ENCODE results near the gene GIMD1. TPM values are rescaled to one million over a fixed set of nuclear protein-coding genes. Genes with fewer than 3 reads are reported as not detected.

GIMD1 gene
- total and polyA plus RNA-seq, 4 donors, result not detected

DNA sequence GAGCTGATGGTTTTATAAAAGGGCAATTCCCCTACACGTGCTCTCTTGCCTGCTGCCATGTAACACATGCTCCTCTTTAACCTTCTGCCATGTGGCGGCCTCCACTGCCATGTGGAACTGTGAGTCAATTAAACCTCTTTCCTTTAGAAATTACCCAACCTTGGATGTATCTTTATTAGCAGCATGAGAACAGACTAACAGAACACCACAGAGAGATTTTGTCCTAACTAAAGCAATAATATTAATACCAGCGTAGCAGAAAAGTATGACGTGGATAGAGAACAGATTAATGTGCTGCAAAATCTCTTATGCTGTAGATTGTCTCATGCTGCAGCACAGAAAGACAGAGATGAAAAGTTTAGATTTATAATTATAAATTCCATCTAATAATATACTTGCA, 29.1 kb downstream of the GIMD1 start:
- no peak overlapping the region for H3K4me3 ChIP-seq (ENCODE audit: low read depth in 1 of 3, low read length in 3 of 3)
- 97% methylated on average over 4 of the region's 4 CpGs for WGBS
- DNase-seq (ENCODE audit: low spot score), result no peak
- peaks cover 9 to 32% (median 21%) of the 10 kb centered on the region in 4 donors for H3K36me3 ChIP-seq (ENCODE audit: control insufficient read depth in 4 of 4, insufficient read depth in 3 of 4, low read depth in 1 of 4, low read length in 3 of 4)
- H3K4me1 ChIP-seq (ENCODE audit: control insufficient read depth in 4 of 4, insufficient read depth in 4 of 4, low read length in 3 of 4), result no peaks in the 10 kb centered on the region
- no peak overlapping the region for H3K9ac ChIP-seq (ENCODE audit: low read depth in 1 of 2, low read length in 2 of 2)
- TF ChIP-seq RXRA (IDR thresholded peaks at IDR 0.05) (no peak), HNF4A (conservative IDR thresholded peaks at IDR 0.05) (no peak), EGR1 (IDR thresholded peaks at IDR 0.05; ENCODE audit: low read depth in 2 of 2) (no peak), SP1 (IDR thresholded peaks at IDR 0.05) (no peak)
- TF ChIP-seq, protein P1, sequence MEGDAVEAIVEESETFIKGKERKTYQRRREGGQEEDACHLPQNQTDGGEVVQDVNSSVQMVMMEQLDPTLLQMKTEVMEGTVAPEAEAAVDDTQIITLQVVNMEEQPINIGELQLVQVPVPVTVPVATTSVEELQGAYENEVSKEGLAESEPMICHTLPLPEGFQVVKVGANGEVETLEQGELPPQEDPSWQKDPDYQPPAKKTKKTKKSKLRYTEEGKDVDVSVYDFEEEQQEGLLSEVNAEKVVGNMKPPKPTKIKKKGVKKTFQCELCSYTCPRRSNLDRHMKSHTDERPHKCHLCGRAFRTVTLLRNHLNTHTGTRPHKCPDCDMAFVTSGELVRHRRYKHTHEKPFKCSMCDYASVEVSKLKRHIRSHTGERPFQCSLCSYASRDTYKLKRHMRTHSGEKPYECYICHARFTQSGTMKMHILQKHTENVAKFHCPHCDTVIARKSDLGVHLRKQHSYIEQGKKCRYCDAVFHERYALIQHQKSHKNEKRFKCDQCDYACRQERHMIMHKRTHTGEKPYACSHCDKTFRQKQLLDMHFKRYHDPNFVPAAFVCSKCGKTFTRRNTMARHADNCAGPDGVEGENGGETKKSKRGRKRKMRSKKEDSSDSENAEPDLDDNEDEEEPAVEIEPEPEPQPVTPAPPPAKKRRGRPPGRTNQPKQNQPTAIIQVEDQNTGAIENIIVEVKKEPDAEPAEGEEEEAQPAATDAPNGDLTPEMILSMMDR (IDR thresholded peaks at IDR 0.05; ENCODE audit: low read depth, low read length, missing input control), result no peak
- TF ChIP-seq, protein P2, sequence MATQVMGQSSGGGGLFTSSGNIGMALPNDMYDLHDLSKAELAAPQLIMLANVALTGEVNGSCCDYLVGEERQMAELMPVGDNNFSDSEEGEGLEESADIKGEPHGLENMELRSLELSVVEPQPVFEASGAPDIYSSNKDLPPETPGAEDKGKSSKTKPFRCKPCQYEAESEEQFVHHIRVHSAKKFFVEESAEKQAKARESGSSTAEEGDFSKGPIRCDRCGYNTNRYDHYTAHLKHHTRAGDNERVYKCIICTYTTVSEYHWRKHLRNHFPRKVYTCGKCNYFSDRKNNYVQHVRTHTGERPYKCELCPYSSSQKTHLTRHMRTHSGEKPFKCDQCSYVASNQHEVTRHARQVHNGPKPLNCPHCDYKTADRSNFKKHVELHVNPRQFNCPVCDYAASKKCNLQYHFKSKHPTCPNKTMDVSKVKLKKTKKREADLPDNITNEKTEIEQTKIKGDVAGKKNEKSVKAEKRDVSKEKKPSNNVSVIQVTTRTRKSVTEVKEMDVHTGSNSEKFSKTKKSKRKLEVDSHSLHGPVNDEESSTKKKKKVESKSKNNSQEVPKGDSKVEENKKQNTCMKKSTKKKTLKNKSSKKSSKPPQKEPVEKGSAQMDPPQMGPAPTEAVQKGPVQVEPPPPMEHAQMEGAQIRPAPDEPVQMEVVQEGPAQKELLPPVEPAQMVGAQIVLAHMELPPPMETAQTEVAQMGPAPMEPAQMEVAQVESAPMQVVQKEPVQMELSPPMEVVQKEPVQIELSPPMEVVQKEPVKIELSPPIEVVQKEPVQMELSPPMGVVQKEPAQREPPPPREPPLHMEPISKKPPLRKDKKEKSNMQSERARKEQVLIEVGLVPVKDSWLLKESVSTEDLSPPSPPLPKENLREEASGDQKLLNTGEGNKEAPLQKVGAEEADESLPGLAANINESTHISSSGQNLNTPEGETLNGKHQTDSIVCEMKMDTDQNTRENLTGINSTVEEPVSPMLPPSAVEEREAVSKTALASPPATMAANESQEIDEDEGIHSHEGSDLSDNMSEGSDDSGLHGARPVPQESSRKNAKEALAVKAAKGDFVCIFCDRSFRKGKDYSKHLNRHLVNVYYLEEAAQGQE (IDR thresholded peaks at IDR 0.05), result no peak
- H3K27me3 ChIP-seq (ENCODE audit: control insufficient read depth in 4 of 4, insufficient read depth in 4 of 4, low read length in 3 of 4), result no peaks in the 10 kb centered on the region
- no peaks in the 10 kb centered on the region for H3K9me3 ChIP-seq (ENCODE audit: control insufficient read depth in 4 of 4, low read length in 3 of 4)
- H3K27ac ChIP-seq (ENCODE audit: low read depth in 1 of 2, low read length in 2 of 2), result no peak overlapping the region

DNA sequence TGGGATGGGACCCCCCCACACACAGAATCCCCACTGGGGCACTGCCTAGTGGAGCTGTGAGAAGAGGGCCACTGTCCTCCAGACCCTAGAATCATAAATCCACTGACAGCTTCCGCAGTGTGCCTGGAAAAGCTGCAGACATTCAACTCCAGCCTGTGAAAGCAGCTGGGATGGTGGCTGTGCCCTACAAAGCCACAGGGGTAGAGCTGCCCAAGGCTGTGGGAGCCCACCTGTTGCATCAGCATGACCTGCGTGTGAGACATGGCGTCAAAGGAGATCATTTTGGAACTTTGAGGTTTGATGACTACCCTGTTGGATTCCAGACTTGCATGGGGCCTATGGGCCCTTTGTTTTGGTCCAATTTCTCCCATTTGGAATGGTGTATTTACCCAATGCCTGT, 29.9 kb downstream of the GIMD1 start:
- Histone ChIP-seq H3K27me3 (ENCODE audit: control insufficient read depth in 4 of 4, insufficient read depth in 4 of 4, low read length in 3 of 4) (no peaks in the 10 kb centered on the region), H3K4me1 (ENCODE audit: control insufficient read depth in 4 of 4, insufficient read depth in 4 of 4, low read length in 3 of 4) (no peaks in the 10 kb centered on the region), H3K9me3 (ENCODE audit: control insufficient read depth in 4 of 4, low read length in 3 of 4) (no peaks in the 10 kb centered on the region), H3K27ac (ENCODE audit: low read depth in 1 of 2, low read length in 2 of 2) (no peak overlapping the region), H3K4me3 (ENCODE audit: low read depth in 1 of 3, low read length in 3 of 3) (no peak overlapping the region), H3K36me3 (ENCODE audit: control insufficient read depth in 4 of 4, insufficient read depth in 3 of 4, low read depth in 1 of 4, low read length in 3 of 4) (peaks cover 11 to 32% (median 21%) of the 10 kb centered on the region in 4 donors), H3K9ac (ENCODE audit: low read depth in 1 of 2, low read length in 2 of 2) (no peak overlapping the region)
- DNase-seq (ENCODE audit: low spot score), result no peak
- 98% methylated on average over 3 of the region's 3 CpGs for WGBS
- no peak for TF ChIP-seq JUND (IDR thresholded peaks at IDR 0.05)

DNA sequence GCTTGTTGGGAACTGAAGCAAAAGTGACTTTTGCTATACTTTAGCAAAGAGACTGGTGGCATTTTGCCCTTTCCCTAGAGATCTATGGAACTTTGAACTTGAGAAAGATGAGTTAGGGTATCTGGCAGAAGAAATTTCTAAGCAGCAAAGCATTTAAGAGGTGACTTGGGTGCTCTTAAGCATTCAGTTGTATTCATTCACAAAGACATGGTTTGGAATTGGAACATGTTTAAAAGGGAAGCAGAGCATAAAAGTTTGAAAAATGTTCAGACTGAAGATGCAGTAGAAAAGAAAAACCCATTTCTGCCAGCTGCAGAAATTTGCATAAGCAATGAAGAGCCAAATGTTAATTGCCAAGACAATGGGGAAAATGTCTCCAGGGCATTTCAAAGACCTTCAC, 30.7 kb downstream of the GIMD1 start:
- peaks cover 0 to 7% (median 5%) of the 10 kb centered on the region in 4 donors for H3K4me1 ChIP-seq (ENCODE audit: control insufficient read depth in 4 of 4, insufficient read depth in 4 of 4, low read length in 3 of 4)
- no peak for TF ChIP-seq HNF4G (IDR thresholded peaks at IDR 0.05)
- TF ChIP-seq, protein P3, sequence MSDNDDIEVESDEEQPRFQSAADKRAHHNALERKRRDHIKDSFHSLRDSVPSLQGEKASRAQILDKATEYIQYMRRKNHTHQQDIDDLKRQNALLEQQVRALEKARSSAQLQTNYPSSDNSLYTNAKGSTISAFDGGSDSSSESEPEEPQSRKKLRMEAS (IDR thresholded peaks at IDR 0.05), result no peak
- TF ChIP-seq RXRA (IDR thresholded peaks at IDR 0.05), result no peak
- no peaks in the 10 kb centered on the region for H3K9me3 ChIP-seq (ENCODE audit: control insufficient read depth in 4 of 4, low read length in 3 of 4)
- H3K36me3 ChIP-seq (ENCODE audit: control insufficient read depth in 4 of 4, insufficient read depth in 3 of 4, low read depth in 1 of 4, low read length in 3 of 4), result peaks cover 11 to 32% (median 21%) of the 10 kb centered on the region in 4 donors
- no peak for DNase-seq (ENCODE audit: low spot score)
- no peaks in the 10 kb centered on the region for H3K27me3 ChIP-seq (ENCODE audit: control insufficient read depth in 4 of 4, insufficient read depth in 4 of 4, low read length in 3 of 4)
- no peak overlapping the region for H3K9ac ChIP-seq (ENCODE audit: low read depth in 1 of 2, low read length in 2 of 2)
- no peak overlapping the region for H3K27ac ChIP-seq (ENCODE audit: low read depth in 1 of 2, low read length in 2 of 2)
- H3K4me3 ChIP-seq (ENCODE audit: low read depth in 1 of 3, low read length in 3 of 3), result no peak overlapping the region
